ENCODE data around the gene ISCA1.

ISCA1 gene

GRCh38 chr9:86287013-86287412, 4.7 kb upstream of the ISCA1 start:
- no peak for DNase-seq (ENCODE audit: low spot score)
- CTCF ChIA-PET = interaction anchor here (0.7 kb wide), 1 partner anchor 33 kb away, joined by 3 read pairs; no protein-coding TSS in a partner anchor
- no peak for TF ChIP-seq CTCF (conservative IDR thresholded peaks at IDR 0.05; ENCODE audit: low read depth)
- H3K27ac ChIP-seq = no peak overlapping the region
- POLR2A ChIA-PET (ENCODE audit: low non-redundant PET) = no interaction called here

- DNase-seq (ENCODE audit: low spot score) = no peak
- H3K27ac ChIP-seq = peak overlapping the region; percentile 24; the same call in 1 of the 2 replicates
- no peak for TF ChIP-seq CTCF (conservative IDR thresholded peaks at IDR 0.05; ENCODE audit: low read depth)
- CTCF ChIA-PET = no interaction called here
- POLR2A ChIA-PET (ENCODE audit: low non-redundant PET) = no interaction called here
Measured at GRCh38 chr9:86286278-86286677, 3.9 kb upstream of the ISCA1 start.

GRCh38 chr9:86285261-86285660, 2.9 kb upstream of the ISCA1 start:
- no peak for DNase-seq (ENCODE audit: low spot score)
- POLR2A ChIA-PET (ENCODE audit: low non-redundant PET) = no interaction called here
- H3K27ac ChIP-seq = no peak overlapping the region
- CTCF ChIA-PET = no interaction called here
- no peak for TF ChIP-seq CTCF (conservative IDR thresholded peaks at IDR 0.05; ENCODE audit: low read depth)

- H3K27ac ChIP-seq = peak overlapping the region; percentile 94
- ChIA-PET POLR2A (ENCODE audit: low non-redundant PET) (interaction anchor here (1.1 to 1.4 kb wide), 2 partner anchors 16 to 68 kb away, joined by 3 to 4 read pairs; no protein-coding TSS in a partner anchor), CTCF (no interaction called here)
- DNase-seq (ENCODE audit: low spot score) = peak; percentile 78
- no peak for TF ChIP-seq CTCF (conservative IDR thresholded peaks at IDR 0.05; ENCODE audit: low read depth)
Measured at GRCh38 chr9:86282979-86283535, 719 bp upstream of the ISCA1 start.

GRCh38 chr9:86281593-86282076, 703 bp downstream of the ISCA1 start:
- no peak for DNase-seq (ENCODE audit: low spot score)
- peak overlapping the region; percentile 94 for H3K27ac ChIP-seq
- CTCF ChIA-PET = no interaction called here
- POLR2A ChIA-PET (ENCODE audit: low non-redundant PET) = interaction anchor here (1.4 kb wide), 1 partner anchor 18 kb away, joined by 4 read pairs; no protein-coding TSS in a partner anchor
- no peak for TF ChIP-seq CTCF (conservative IDR thresholded peaks at IDR 0.05; ENCODE audit: low read depth)

- H3K27ac ChIP-seq = no peak overlapping the region
- ChIA-PET POLR2A (ENCODE audit: low non-redundant PET) (interaction anchor here (0.7 kb wide), 1 partner anchor 457 kb away, joined by 8 read pairs; no protein-coding TSS in a partner anchor), CTCF (no interaction called here)
- no peak for DNase-seq (ENCODE audit: low spot score)
- no peak for TF ChIP-seq CTCF (conservative IDR thresholded peaks at IDR 0.05; ENCODE audit: low read depth)
Measured at GRCh38 chr9:86280580-86280979, 1.8 kb downstream of the ISCA1 start.
